Effector memory CD4-positive, alpha-beta T cell (primary cell): ENCODE results near the gene EXOC4.
A peak's percentile ranks its signal among the peaks of the same experiment; 100 is the strongest.
"Not testable (repeated sequence)": the region's sequence is repeated elsewhere in the genome, so short reads cannot be mapped to it uniquely, and the experiment has no call there.

ENCODE experiments used
- DNase-seq, 3 donors: peaks; one replicate each; pipeline ENCODE4 v3.0.0-alpha.2; 2020
- H3K27ac ChIP-seq: 2 replicates; pipeline ENCODE4 v1.7.0; 2013; ENCODE audit warnings: mild to moderate bottlenecking, low read length, moderate library complexity; ENCODE audit not compliant: insufficient read depth, poor library complexity, severe bottlenecking
- H3K27me3 ChIP-seq: replicated peaks from 2 replicates; pipeline ENCODE4 v1.7.0; 2013; ENCODE audit warnings: mild to moderate bottlenecking, low read length; ENCODE audit not compliant: insufficient read depth, control insufficient read depth, poor library complexity, severe bottlenecking
- H3K36me3 ChIP-seq: 2 replicates; pipeline ENCODE4 v1.7.0; 2013; ENCODE audit warnings: mild to moderate bottlenecking, low read length, moderate library complexity; ENCODE audit not compliant: control insufficient read depth, insufficient read depth
- H3K4me1 ChIP-seq: 2 replicates; pipeline ENCODE4 v1.7.0; 2013; ENCODE audit warnings: low read length, mild to moderate bottlenecking; ENCODE audit not compliant: control insufficient read depth, insufficient read depth, poor library complexity, severe bottlenecking
- H3K4me3 ChIP-seq: 2 replicates; pipeline ENCODE4 v1.7.0; 2013; ENCODE audit warnings: low read length, low read depth, mild to moderate bottlenecking; ENCODE audit not compliant: insufficient read depth, poor library complexity, severe bottlenecking
- H3K9me3 ChIP-seq: 2 replicates; pipeline ENCODE4 v1.7.0; 2013; ENCODE audit warnings: mild to moderate bottlenecking, low read length, moderate library complexity; ENCODE audit not compliant: control insufficient read depth
- total RNA-seq, 3 donors: gene quantifications; one replicate each; lab custom pipeline; 2026; lab: John Stamatoyannopoulos, UW

EXOC4 gene
- total RNA-seq, result 66.7 to 92.2 (median 85.2) reads per million in 3 donors

DNA sequence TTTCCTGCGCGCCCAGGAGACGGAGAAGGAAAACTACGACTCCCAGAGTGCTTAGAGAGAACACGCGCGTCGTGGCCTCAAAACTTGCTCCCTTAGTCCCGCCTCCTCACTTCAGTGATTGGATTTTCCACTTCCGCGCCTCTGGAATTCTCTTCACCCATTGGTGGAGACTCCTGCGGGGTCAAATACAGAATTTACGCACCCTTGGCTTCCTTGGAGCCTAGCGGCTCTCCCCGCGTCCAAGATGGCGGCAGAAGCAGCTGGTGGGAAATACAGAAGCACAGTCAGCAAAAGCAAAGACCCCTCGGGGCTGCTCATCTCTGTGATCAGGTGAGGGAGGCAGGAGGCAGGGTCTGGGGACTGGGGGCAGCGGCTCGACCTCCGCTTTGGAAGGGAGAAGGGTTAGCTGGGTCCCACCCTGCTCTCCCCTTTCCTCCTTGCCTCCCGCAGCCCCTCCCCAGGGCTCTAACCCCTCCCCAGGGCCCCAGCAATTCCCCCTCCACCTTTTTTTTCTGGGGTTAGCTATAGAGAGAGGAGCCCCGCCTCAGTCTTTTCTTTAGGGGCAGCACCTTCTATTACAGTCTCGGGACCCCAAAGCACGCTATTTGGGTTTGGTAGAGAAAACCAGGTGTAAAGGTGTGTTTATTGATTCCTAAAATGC lies at the start of gene EXOC4:
TSS of gene EXOC4 (plus strand) at position 221 of the 661 bp plus-strand sequence.
- peak within 1 kb of the TSS; percentile 91 for H3K4me3 ChIP-seq
- no peaks in the 10 kb centered on the region for H3K27me3 ChIP-seq
- H3K27ac ChIP-seq, result peak within 1 kb of the TSS; percentile 86
- no peaks in the 10 kb centered on the region for H3K9me3 ChIP-seq
- no peaks in the 10 kb centered on the region for H3K36me3 ChIP-seq
- peaks cover 4% of the 10 kb centered on the region for H3K4me1 ChIP-seq
- peak; percentile 81 to 92 (median 89) for DNase-seq

DNA sequence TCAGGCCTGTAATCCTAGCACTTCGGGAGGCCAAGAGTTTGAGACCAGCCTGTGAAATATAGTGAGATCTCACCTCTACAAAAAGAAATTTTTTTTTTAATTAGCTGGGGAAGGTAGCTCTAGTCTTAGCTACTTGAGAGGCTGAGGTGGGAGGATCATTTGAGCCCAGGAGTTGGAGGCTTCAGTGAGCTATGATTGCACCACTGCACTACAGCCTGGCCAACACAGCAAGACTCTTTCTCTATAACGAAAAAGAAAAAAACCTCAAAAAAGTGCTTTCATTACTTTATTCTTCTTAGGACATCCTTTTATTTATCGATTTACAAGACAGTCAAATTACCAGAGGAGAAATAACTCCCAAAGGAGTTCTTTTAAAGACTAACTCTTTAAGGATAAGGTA lies 49.4 kb upstream of the EXOC4 start:
- H3K4me1 ChIP-seq, result no peaks in the 10 kb centered on the region
- no peaks in the 10 kb centered on the region for H3K9me3 ChIP-seq
- no peak overlapping the region for H3K27ac ChIP-seq
- no peak for DNase-seq
- no peaks in the 10 kb centered on the region for H3K36me3 ChIP-seq
- H3K27me3 ChIP-seq, result no peaks in the 10 kb centered on the region
- H3K4me3 ChIP-seq, result no peak overlapping the region

DNA sequence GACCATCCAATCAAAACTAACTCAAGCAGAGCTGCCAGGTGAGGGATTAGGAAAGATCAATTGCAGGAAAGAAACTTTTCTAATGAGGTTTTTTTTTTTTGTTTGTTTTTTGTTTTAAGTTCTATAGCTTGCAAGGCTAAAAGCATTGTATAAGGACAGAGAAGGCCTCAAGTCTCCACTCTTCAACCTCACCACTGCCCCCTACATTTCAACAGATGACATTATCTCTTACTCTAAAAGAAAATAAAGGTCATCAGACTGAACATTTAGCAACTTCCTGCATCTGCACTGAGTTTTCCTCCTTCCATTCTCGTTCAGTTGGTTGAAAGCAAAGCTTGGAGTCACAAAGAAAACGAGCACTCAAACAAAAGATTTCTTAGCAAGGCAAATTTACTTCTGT lies 45.2 kb upstream of the EXOC4 start:
- no peak overlapping the region for H3K27ac ChIP-seq
- H3K4me1 ChIP-seq, result no peaks in the 10 kb centered on the region
- no peaks in the 10 kb centered on the region for H3K9me3 ChIP-seq
- H3K36me3 ChIP-seq, result no peaks in the 10 kb centered on the region
- DNase-seq, result no peak
- H3K4me3 ChIP-seq, result no peak overlapping the region
- no peaks in the 10 kb centered on the region for H3K27me3 ChIP-seq

DNA sequence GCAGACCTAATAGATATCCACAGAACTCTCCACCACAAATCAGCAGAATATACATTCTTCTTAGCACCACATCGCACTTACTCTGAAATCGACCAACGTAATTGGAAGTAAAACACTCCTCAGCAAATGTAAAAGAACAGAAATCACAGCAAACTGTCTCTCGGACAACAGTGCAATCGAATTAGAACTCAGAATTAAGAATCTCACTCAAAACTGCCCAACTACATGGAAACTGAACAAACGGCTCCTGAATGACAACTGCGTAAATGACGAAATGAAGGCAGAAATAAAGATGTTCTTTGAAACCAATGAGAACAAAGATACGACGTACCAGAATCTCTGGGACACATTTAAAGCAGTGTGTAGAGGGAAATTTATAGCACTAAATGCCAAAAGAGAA lies 42.1 kb upstream of the EXOC4 start:
- H3K27ac ChIP-seq, H3K4me1 ChIP-seq, DNase-seq, H3K9me3 ChIP-seq, H3K4me3 ChIP-seq, H3K27me3 ChIP-seq, H3K36me3 ChIP-seq: not testable (repeated sequence)

DNA sequence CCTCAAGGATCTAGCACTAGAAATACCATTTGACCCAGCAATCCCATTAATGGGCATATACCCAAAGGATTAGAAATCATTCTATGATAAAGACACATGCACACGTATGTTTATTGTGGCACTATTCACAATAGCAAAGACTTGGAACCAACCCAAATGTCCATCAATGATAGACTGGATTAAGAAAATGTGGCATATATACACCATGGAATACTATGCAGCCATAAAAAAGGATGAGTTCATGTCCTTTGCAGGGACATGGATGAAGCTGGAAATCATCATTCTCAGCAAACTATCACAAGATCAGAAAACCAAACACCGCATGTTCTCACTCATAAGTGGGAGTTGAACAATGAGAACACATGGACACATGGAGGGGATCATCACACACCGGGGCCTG lies 39.1 kb upstream of the EXOC4 start:
- H3K4me1 ChIP-seq, DNase-seq, H3K27me3 ChIP-seq, H3K4me3 ChIP-seq, H3K9me3 ChIP-seq, H3K36me3 ChIP-seq, H3K27ac ChIP-seq: not testable (repeated sequence)

DNA sequence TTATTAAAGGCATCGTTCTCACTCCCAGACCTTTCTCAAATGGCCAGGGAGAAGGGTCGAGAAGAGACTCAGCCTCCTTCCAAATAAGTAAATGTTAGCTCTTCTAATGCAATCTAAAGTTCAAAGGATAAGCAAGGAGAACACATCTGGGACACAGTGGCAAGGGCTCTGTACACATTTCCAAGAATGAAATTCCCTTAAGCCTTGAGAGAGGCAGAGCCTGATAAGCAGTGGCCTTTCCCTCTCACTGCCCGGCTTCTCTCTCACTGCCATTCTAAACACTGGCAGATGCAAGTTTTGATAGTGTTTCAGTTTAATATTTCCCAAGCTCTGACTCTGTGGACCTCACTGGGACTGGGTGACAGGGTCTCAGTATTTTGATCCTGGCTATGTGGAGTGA lies 35.1 kb upstream of the EXOC4 start:
- no peak for DNase-seq

DNA sequence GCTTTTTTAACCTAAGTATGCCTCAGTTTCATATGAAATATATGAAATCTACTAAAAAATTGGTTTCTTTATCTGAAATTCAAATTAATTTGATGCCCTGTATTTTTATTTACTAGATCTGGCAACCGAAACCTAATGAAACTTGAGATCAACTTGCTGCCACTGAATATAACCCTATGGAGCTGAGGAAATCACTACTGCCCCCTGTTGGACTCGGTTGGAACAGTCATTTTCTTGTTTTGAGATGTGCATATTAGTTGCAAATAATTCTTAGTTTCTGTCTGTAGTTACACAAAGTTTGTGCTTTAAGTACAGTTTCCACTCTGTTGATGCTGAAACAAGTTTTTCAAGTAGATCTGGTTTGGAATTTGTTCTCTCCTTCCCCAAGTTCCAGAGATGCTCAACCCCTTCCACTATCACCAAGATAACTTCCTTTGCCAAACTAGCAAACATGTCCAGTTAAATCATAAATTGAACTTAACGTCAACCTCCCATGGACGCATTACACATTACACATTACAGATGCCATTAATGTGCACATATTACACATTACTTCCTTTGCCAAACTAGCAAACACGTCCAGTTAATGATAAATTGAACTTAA lies 22.2 kb upstream of the EXOC4 start:
- no peak overlapping the region for H3K27ac ChIP-seq
- H3K27me3 ChIP-seq, result no peaks in the 10 kb centered on the region
- H3K9me3 ChIP-seq, result no peaks in the 10 kb centered on the region
- H3K4me3 ChIP-seq, result no peak overlapping the region
- peak in 1 of 3 donors; percentile 15 for DNase-seq
- no peaks in the 10 kb centered on the region for H3K36me3 ChIP-seq
- no peaks in the 10 kb centered on the region for H3K4me1 ChIP-seq

More for the DNA sequence above, 35.1 kb upstream of the EXOC4 start:
- Histone ChIP-seq H3K36me3 (no peaks in the 10 kb centered on the region), H3K27ac (no peak overlapping the region), H3K4me1 (no peaks in the 10 kb centered on the region), H3K27me3 (no peaks in the 10 kb centered on the region), H3K9me3 (no peaks in the 10 kb centered on the region), H3K4me3 (no peak overlapping the region)

DNA sequence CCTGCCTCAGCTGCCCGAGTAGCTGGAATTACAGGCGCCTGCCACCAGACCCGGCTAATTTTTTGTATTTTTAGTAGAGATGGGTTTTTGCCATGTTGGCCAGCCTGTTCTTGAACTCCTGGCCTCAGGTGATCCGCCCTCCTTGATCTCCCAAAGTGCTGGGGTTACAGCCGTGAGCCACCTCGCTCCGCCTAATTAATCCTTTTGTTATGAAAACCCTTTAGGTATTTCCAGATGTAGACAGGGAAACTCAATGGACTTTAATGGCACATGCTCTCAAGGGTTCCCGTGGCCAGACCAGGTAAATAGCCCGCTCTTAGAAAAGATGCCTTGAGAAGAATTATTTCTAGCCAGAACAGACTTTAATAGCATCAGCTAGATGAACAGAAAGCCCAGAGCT lies 19.7 kb upstream of the EXOC4 start:
- no peak for DNase-seq
- no peaks in the 10 kb centered on the region for H3K4me1 ChIP-seq
- H3K9me3 ChIP-seq, result no peaks in the 10 kb centered on the region
- no peak overlapping the region for H3K4me3 ChIP-seq
- H3K36me3 ChIP-seq, result no peaks in the 10 kb centered on the region
- H3K27ac ChIP-seq, result no peak overlapping the region
- H3K27me3 ChIP-seq, result no peaks in the 10 kb centered on the region

DNA sequence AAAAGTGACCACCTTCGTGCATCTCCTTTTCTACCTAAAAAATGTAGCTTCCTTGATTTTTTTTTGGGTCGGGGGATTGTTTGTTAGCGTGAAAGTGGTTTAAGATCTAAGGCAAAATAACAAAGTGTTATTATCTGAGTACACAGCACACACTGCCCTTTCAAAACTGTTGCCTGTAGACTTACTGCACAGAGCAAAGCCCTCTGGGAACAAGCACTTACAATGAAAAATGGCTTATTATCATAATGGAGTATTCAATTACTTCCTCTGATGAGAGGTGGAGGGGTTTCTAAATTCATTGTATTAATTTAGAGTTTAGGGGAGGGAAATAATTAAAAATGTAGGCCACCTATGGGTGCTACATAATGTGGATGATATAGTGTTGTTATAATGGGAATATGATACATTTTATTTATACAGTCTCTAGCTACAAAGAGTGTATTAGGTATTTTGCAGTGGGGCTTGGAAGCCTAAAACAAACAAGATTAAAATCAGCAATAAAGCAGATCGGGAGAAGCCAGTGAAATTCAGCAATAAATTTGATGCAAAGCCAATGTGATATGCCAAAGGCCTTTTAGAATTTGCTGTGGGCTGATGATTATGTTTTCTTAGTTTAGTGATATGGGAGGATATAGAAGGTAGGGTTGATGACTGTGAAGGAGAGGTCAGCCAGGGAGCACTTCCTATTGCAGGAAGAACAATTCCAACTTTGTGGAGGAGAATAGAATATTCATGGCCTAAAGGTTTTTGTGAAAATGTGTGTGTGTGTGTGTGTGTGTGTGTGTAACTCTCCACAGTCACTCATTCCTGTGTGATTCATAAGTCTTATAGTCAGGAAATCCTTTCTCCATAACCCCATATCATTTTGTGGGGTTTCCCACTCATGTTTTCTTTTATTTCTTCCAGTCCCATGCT lies 17.7 kb upstream of the EXOC4 start:
- Histone ChIP-seq H3K36me3 (no peaks in the 10 kb centered on the region), H3K4me3 (no peak overlapping the region), H3K4me1 (no peaks in the 10 kb centered on the region), H3K27me3 (no peaks in the 10 kb centered on the region), H3K9me3 (no peaks in the 10 kb centered on the region), H3K27ac (no peak overlapping the region)
- DNase-seq, result no peak

DNA sequence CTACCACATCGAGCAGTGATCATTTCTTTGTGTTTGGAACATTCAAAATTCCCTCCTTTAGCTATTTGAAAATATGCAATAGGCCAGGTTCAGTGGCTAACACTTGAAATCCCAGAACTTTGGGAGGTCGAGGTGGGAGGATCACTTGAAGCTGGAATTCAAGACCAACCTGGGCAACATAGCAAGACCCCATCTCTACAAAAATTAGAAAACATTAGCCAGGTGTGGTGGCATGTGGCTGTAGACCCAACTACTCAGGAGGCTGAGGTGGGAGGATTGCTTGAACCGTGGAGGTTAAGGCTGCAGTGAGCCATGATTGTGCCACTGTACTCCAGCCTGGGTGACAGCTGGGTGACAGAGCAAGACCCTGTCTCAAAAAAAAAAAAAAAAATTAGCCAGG lies 15.3 kb upstream of the EXOC4 start:
- Histone ChIP-seq H3K36me3 (no peaks in the 10 kb centered on the region), H3K4me3 (no peak overlapping the region), H3K4me1 (no peaks in the 10 kb centered on the region), H3K27me3 (no peaks in the 10 kb centered on the region), H3K9me3 (no peaks in the 10 kb centered on the region), H3K27ac (no peak overlapping the region)
- no peak for DNase-seq
